Measurements from ENCODE around the gene MACROD2. TPM values are rescaled to one million over a fixed set of nuclear protein-coding genes. Genes with fewer than 3 reads are reported as not detected.

MACROD2 gene
- total RNA-seq, 1 donor from 2014 or later, result 2.5 TPM

- Mint-ChIP-seq H3K36me3 (ENCODE audit: unreplicated experiment) (no peaks in the 10 kb centered on the region), H3K4me1 (ENCODE audit: unreplicated experiment) (no peaks in the 10 kb centered on the region), H3K4me3 (ENCODE audit: unreplicated experiment) (no peak overlapping the region), H3K27me3 (ENCODE audit: unreplicated experiment) (no peaks in the 10 kb centered on the region), H3K27ac (ENCODE audit: unreplicated experiment) (no peak overlapping the region), H3K9me3 (ENCODE audit: unreplicated experiment) (peaks cover 13% of the 10 kb centered on the region)
- DNase-seq (ENCODE audit: extremely low spot score, unreplicated experiment), result no peak
- no peak for TF ChIP-seq CTCF (IDR thresholded peaks at IDR 0.05)
Observed at GRCh38 chr20:15316556-15316955, 1321.2 kb downstream of the MACROD2 start.

GRCh38 chr20:15317546-15318232, 1322.4 kb downstream of the MACROD2 start:
- H3K27me3 Mint-ChIP-seq (ENCODE audit: unreplicated experiment), result no peaks in the 10 kb centered on the region
- no peaks in the 10 kb centered on the region for H3K36me3 Mint-ChIP-seq (ENCODE audit: unreplicated experiment)
- peaks cover 13% of the 10 kb centered on the region for H3K9me3 Mint-ChIP-seq (ENCODE audit: unreplicated experiment)
- DNase-seq (ENCODE audit: extremely low spot score, unreplicated experiment), result no peak
- H3K4me1 Mint-ChIP-seq (ENCODE audit: unreplicated experiment), result peaks cover 5% of the 10 kb centered on the region
- no peak overlapping the region for H3K27ac Mint-ChIP-seq (ENCODE audit: unreplicated experiment)
- TF ChIP-seq CTCF (IDR thresholded peaks at IDR 0.05), result no peak
- H3K4me3 Mint-ChIP-seq (ENCODE audit: unreplicated experiment), result no peak overlapping the region

- no peak overlapping the region for H3K4me3 Mint-ChIP-seq (ENCODE audit: unreplicated experiment)
- no peak overlapping the region for H3K27ac Mint-ChIP-seq (ENCODE audit: unreplicated experiment)
- TF ChIP-seq CTCF (IDR thresholded peaks at IDR 0.05), result no peak
- H3K9me3 Mint-ChIP-seq (ENCODE audit: unreplicated experiment), result peaks cover 13% of the 10 kb centered on the region
- no peaks in the 10 kb centered on the region for H3K27me3 Mint-ChIP-seq (ENCODE audit: unreplicated experiment)
- no peak for DNase-seq (ENCODE audit: extremely low spot score, unreplicated experiment)
- no peaks in the 10 kb centered on the region for H3K36me3 Mint-ChIP-seq (ENCODE audit: unreplicated experiment)
- peaks cover 10% of the 10 kb centered on the region for H3K4me1 Mint-ChIP-seq (ENCODE audit: unreplicated experiment)
Observed at GRCh38 chr20:15318682-15319081, 1323.4 kb downstream of the MACROD2 start.

- H3K4me3 Mint-ChIP-seq (ENCODE audit: unreplicated experiment), result no peak overlapping the region
- H3K27ac Mint-ChIP-seq (ENCODE audit: unreplicated experiment), result no peak overlapping the region
- H3K4me1 Mint-ChIP-seq (ENCODE audit: unreplicated experiment), result peaks cover 10% of the 10 kb centered on the region
- no peak for TF ChIP-seq CTCF (IDR thresholded peaks at IDR 0.05)
- DNase-seq (ENCODE audit: extremely low spot score, unreplicated experiment), result no peak
- peaks cover 13% of the 10 kb centered on the region for H3K9me3 Mint-ChIP-seq (ENCODE audit: unreplicated experiment)
- H3K36me3 Mint-ChIP-seq (ENCODE audit: unreplicated experiment), result no peaks in the 10 kb centered on the region
- H3K27me3 Mint-ChIP-seq (ENCODE audit: unreplicated experiment), result no peaks in the 10 kb centered on the region
Observed at GRCh38 chr20:15319439-15319838, 1324.1 kb downstream of the MACROD2 start.

GRCh38 chr20:15320941-15321340, 1325.6 kb downstream of the MACROD2 start:
- Mint-ChIP-seq H3K4me1 (ENCODE audit: unreplicated experiment) (peaks cover 10% of the 10 kb centered on the region), H3K36me3 (ENCODE audit: unreplicated experiment) (no peaks in the 10 kb centered on the region), H3K9me3 (ENCODE audit: unreplicated experiment) (peaks cover 11% of the 10 kb centered on the region), H3K4me3 (ENCODE audit: unreplicated experiment) (no peak overlapping the region), H3K27ac (ENCODE audit: unreplicated experiment) (no peak overlapping the region), H3K27me3 (ENCODE audit: unreplicated experiment) (no peaks in the 10 kb centered on the region)
- no peak for TF ChIP-seq CTCF (IDR thresholded peaks at IDR 0.05)
- no peak for DNase-seq (ENCODE audit: extremely low spot score, unreplicated experiment)

All from osteocyte (in vitro differentiated cells).